Measurements from ENCODE around the gene R3HDML. TPM values are rescaled to one million over a fixed set of nuclear protein-coding genes. Genes with fewer than 3 reads are reported as not detected.
"Not testable (repeated sequence)": the region's sequence is repeated elsewhere in the genome, so short reads cannot be mapped to it uniquely, and the experiment has no call there.

R3HDML gene
- total and polyA plus RNA-seq, 2 donors = 0.05 TPM; not detected in 1

DNA sequence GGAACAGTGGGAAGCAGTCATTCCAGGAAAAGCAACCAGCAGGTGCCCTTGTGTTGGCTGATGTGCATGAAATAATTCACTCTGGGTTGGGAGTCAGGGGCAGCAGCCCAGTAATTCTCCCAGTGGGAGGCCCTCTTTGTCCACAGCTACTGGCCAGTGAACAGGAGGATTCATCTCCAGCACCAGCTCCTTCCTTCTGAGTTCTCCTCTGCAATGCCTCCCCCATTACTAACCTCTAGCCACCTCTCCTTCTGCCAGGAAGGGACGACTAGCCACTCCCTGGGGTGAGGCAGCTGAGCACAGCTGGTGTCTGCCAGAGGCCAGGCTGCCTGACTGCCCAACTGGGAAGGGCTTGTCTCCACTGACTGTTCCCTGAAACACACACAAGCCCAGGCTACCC lies 12.5 kb upstream of the R3HDML start:
- H3K27ac ChIP-seq (ENCODE audit: low read depth in 1 of 2, low read length in 1 of 2) = no peak overlapping the region
- no peak for DNase-seq (ENCODE audit: low read depth in 6 of 9, low spot score in 9 of 9)
- no peaks in the 10 kb centered on the region for H3K36me3 ChIP-seq (ENCODE audit: control insufficient read depth in 2 of 2, insufficient read depth in 2 of 2, low read length in 1 of 2)
- peaks cover 0 to 22% of the 10 kb centered on the region in 2 donors for H3K27me3 ChIP-seq (ENCODE audit: control insufficient read depth in 2 of 2, insufficient read depth in 1 of 2, low read length in 1 of 2)
- no peak overlapping the region for H3K4me3 ChIP-seq (ENCODE audit: low read length in 2 of 2)
- H3K4me1 ChIP-seq (ENCODE audit: control insufficient read depth in 2 of 2, insufficient read depth in 2 of 2, low read length in 2 of 2) = peaks cover 5 to 10% of the 10 kb centered on the region in 2 donors
- no peaks in the 10 kb centered on the region for H3K9me3 ChIP-seq (ENCODE audit: control insufficient read depth in 2 of 2, insufficient read depth in 1 of 2, low read length in 1 of 2)
- WGBS = 65% methylated on average over 1 of the region's 1 CpG

DNA sequence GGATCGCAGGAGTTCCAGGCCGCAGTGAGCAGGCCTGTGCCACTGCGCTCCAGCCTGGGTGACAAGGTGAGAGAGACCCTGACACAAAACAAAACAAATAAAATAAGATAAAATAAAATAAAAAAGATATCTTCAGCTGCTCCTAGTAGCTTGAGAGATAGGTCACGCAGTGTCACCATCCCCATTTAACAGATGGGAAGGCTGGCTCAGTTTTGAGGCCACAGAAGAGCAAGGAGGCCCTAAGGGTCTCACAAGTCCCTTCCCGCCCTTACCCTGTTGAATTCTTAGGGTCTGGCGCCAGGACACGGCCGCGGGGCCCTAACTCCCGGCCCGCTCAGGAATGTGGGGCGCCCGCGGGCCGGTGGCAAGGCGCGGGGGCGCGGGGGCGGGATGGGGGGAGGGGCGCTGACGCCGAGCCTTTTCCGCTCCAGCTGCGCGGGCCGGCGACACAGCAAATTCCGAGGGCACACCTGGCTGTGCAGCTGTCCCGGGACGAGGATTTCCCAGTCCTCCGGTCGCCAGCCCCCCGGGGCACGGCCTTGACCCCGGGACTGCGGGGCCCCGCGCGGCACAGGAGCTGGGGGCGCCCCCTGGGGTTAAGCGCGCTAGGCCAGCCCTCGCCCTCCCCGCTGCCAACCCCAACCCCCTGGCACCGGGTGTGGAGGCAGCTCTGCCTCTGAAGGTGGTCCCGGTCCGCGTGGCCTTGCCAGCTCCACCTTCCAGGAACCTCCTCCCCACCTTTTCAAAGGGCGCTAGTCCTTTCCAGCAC lies 10.3 kb upstream of the R3HDML start:
- no peak overlapping the region for H3K27ac ChIP-seq (ENCODE audit: low read depth in 1 of 2, low read length in 1 of 2)
- H3K36me3 ChIP-seq (ENCODE audit: control insufficient read depth in 2 of 2, insufficient read depth in 2 of 2, low read length in 1 of 2) = no peaks in the 10 kb centered on the region
- peaks cover 0 to 22% of the 10 kb centered on the region in 2 donors for H3K27me3 ChIP-seq (ENCODE audit: control insufficient read depth in 2 of 2, insufficient read depth in 1 of 2, low read length in 1 of 2)
- no peaks in the 10 kb centered on the region for H3K9me3 ChIP-seq (ENCODE audit: control insufficient read depth in 2 of 2, insufficient read depth in 1 of 2, low read length in 1 of 2)
- DNase-seq (ENCODE audit: low read depth in 6 of 9, low spot score in 9 of 9) = peak in 4 of 9 donors; percentile 11 to 51 (median 26)
- H3K4me1 ChIP-seq (ENCODE audit: control insufficient read depth in 2 of 2, insufficient read depth in 2 of 2, low read length in 2 of 2) = peaks cover 5 to 10% of the 10 kb centered on the region in 2 donors
- WGBS = 14% methylated on average over 50 of the region's 50 CpGs
- H3K4me3 ChIP-seq (ENCODE audit: low read length in 2 of 2) = peak overlapping the region in 1 of 2 donors; percentile 38

DNA sequence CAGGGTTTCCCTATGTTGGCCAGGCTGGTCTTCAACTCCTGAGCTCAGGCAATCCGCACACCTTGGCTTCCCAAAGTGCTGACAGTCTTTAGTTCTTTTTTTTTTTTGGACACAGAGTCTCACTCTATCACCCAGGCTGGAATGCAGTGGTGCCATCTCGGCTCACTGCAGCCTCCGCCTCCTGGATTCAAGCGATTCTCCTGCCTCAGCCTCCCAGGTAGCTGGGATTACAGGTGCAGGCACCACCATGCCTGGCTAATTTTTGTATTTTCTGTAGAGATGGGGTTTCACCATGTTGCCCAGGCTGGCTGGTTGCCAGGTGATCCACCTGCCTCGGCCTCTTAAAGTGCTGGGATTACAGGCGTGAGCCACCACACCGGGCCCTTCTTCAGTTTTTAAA lies 9.1 kb upstream of the R3HDML start:
- not testable (repeated sequence) for H3K36me3 ChIP-seq (ENCODE audit: control insufficient read depth in 2 of 2, insufficient read depth in 2 of 2, low read length in 1 of 2); H3K9me3 ChIP-seq (ENCODE audit: control insufficient read depth in 2 of 2, insufficient read depth in 1 of 2, low read length in 1 of 2); DNase-seq (ENCODE audit: low read depth in 6 of 9, low spot score in 9 of 9); H3K27ac ChIP-seq (ENCODE audit: low read depth in 1 of 2, low read length in 1 of 2); H3K4me3 ChIP-seq (ENCODE audit: low read length in 2 of 2)
- WGBS = 96% methylated on average over 7 of the region's 7 CpGs
- peaks cover 5 to 10% of the 10 kb centered on the region in 2 donors for H3K4me1 ChIP-seq (ENCODE audit: control insufficient read depth in 2 of 2, insufficient read depth in 2 of 2, low read length in 2 of 2)
- H3K27me3 ChIP-seq (ENCODE audit: control insufficient read depth in 2 of 2, insufficient read depth in 1 of 2, low read length in 1 of 2) = peaks cover 0 to 22% of the 10 kb centered on the region in 2 donors

DNA sequence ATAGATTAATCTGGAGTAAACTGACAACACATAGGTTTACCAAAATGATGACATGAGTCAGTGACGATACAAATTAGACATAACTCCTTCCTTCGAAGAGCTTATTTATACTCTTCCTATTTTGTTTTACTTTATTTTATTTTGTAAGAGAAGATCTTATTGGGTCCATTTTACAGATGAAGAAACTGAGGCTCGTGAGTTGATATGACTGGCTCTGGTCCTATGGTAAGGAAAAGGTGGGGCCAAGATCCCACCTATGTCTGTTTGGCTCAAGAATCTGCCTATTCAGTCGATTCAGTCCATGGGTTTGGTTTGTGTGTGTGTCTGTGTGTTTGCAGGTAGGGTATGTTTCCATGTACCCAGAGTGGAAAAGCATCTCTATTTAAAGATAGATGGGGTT lies 8.4 kb upstream of the R3HDML start:
- Histone ChIP-seq H3K27me3 (ENCODE audit: control insufficient read depth in 2 of 2, insufficient read depth in 1 of 2, low read length in 1 of 2) (peaks cover 0 to 22% of the 10 kb centered on the region in 2 donors), H3K36me3 (ENCODE audit: control insufficient read depth in 2 of 2, insufficient read depth in 2 of 2, low read length in 1 of 2) (no peaks in the 10 kb centered on the region), H3K27ac (ENCODE audit: low read depth in 1 of 2, low read length in 1 of 2) (no peak overlapping the region), H3K9me3 (ENCODE audit: control insufficient read depth in 2 of 2, insufficient read depth in 1 of 2, low read length in 1 of 2) (no peaks in the 10 kb centered on the region), H3K4me1 (ENCODE audit: control insufficient read depth in 2 of 2, insufficient read depth in 2 of 2, low read length in 2 of 2) (peaks cover 5 to 10% of the 10 kb centered on the region in 2 donors), H3K4me3 (ENCODE audit: low read length in 2 of 2) (no peak overlapping the region)
- DNase-seq (ENCODE audit: low read depth in 6 of 9, low spot score in 9 of 9) = no peak
- 94% methylated on average over 4 of the region's 4 CpGs for WGBS

DNA sequence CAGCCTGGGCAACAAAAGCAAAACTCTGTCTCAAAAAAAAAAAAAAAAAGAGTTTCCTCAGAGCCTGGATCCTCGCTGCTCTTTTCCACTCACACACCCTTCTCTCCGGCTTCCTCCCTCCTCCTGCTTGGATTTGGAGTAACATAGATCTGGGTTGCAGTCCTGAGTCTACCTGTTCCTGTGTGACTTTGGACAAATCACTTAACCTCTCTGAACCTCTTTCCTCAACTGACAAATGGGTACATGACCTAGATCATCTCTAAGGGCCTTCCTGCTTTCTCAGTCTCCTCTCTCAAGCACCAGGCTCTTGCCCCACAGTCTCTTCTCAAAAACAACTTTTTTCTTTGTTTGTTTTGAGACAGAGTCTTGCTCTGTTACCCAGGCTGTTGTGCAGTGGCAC lies 5.6 kb upstream of the R3HDML start:
- 98% methylated on average over 2 of the region's 2 CpGs for WGBS
- Histone ChIP-seq H3K36me3 (ENCODE audit: control insufficient read depth in 2 of 2, insufficient read depth in 2 of 2, low read length in 1 of 2) (no peaks in the 10 kb centered on the region), H3K27me3 (ENCODE audit: control insufficient read depth in 2 of 2, insufficient read depth in 1 of 2, low read length in 1 of 2) (peaks cover 0 to 26% of the 10 kb centered on the region in 2 donors), H3K9me3 (ENCODE audit: control insufficient read depth in 2 of 2, insufficient read depth in 1 of 2, low read length in 1 of 2) (no peaks in the 10 kb centered on the region), H3K4me1 (ENCODE audit: control insufficient read depth in 2 of 2, insufficient read depth in 2 of 2, low read length in 2 of 2) (peaks cover 5 to 10% of the 10 kb centered on the region in 2 donors), H3K4me3 (ENCODE audit: low read length in 2 of 2) (no peak overlapping the region), H3K27ac (ENCODE audit: low read depth in 1 of 2, low read length in 1 of 2) (no peak overlapping the region)
- no peak for DNase-seq (ENCODE audit: low read depth in 6 of 9, low spot score in 9 of 9)

DNA sequence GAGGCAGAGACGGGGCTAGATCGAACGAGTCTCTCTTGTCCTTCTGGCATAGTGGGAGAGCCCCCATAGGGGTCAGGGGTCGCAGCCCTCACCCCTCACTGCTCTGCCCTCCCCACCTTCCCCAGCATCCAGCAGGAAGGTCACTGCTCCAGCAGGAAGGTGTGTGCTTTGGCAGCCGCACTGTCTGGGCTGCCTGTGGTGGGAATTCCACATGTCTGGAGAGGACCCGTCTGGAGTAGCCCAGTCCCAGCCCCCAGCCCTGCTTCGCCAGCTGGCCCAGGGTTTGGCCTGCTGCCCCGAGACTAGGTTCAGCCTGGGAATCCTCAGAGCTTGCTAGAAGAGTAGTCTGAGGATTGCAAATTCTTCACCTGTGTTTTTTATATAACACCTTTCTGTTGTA lies 2.5 kb upstream of the R3HDML start:
- H3K36me3 ChIP-seq (ENCODE audit: control insufficient read depth in 2 of 2, insufficient read depth in 2 of 2, low read length in 1 of 2) = no peaks in the 10 kb centered on the region
- DNase-seq (ENCODE audit: low read depth in 6 of 9, low spot score in 9 of 9) = no peak
- H3K27me3 ChIP-seq (ENCODE audit: control insufficient read depth in 2 of 2, insufficient read depth in 1 of 2, low read length in 1 of 2) = peaks cover 0 to 27% of the 10 kb centered on the region in 2 donors
- no peaks in the 10 kb centered on the region for H3K9me3 ChIP-seq (ENCODE audit: control insufficient read depth in 2 of 2, insufficient read depth in 1 of 2, low read length in 1 of 2)
- no peak overlapping the region for H3K4me3 ChIP-seq (ENCODE audit: low read length in 2 of 2)
- no peaks in the 10 kb centered on the region for H3K4me1 ChIP-seq (ENCODE audit: control insufficient read depth in 2 of 2, insufficient read depth in 2 of 2, low read length in 2 of 2)
- 75% methylated on average over 8 of the region's 8 CpGs for WGBS
- no peak overlapping the region for H3K27ac ChIP-seq (ENCODE audit: low read depth in 1 of 2, low read length in 1 of 2)

DNA sequence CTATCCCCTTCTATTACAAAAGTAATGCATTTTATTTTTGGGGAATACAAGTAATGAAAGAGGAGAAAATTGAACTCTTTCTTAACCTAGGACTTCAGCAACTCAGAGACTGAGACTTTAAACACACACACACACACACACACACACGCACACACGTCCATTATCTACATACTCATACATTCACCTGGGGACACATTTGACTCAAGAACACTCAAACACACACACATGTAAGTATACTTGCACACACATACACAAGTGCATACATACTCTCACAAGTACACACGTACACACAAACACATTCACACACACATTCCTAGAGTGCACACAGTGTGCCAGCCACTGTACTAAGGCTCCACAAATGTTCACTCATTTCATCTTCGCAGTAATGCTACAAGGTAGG lies 2.1 kb upstream of the R3HDML start:
- no peak overlapping the region for H3K27ac ChIP-seq (ENCODE audit: low read depth in 1 of 2, low read length in 1 of 2)
- no peaks in the 10 kb centered on the region for H3K36me3 ChIP-seq (ENCODE audit: control insufficient read depth in 2 of 2, insufficient read depth in 2 of 2, low read length in 1 of 2)
- H3K27me3 ChIP-seq (ENCODE audit: control insufficient read depth in 2 of 2, insufficient read depth in 1 of 2, low read length in 1 of 2) = peaks cover 0 to 27% of the 10 kb centered on the region in 2 donors
- H3K4me3 ChIP-seq (ENCODE audit: low read length in 2 of 2) = no peak overlapping the region
- no peak for DNase-seq (ENCODE audit: low read depth in 6 of 9, low spot score in 9 of 9)
- H3K9me3 ChIP-seq (ENCODE audit: control insufficient read depth in 2 of 2, insufficient read depth in 1 of 2, low read length in 1 of 2) = no peaks in the 10 kb centered on the region
- no peaks in the 10 kb centered on the region for H3K4me1 ChIP-seq (ENCODE audit: control insufficient read depth in 2 of 2, insufficient read depth in 2 of 2, low read length in 2 of 2)
- 91% methylated on average over 4 of the region's 4 CpGs for WGBS

DNA sequence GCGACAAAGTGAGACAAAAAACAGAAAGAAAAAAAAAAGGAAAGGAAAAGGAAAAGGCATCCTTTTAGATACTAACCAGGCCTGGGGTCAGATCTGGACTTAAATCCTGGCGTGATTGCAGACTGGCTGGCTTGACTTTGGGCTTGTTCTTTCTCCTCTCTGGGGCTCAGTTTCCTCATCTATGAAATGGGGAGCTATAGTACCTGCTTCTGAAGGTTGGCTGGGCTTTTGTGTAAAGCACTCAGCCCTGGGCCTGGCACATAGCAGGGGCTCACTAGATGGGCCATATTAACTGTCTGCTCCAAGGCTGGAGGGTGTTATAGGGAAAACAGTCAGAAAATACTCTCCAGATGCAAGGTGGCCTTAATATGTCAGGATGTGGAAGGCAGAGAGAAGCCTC lies 1.2 kb upstream of the R3HDML start:
- Histone ChIP-seq H3K4me3 (ENCODE audit: low read length in 2 of 2) (no peak overlapping the region), H3K27me3 (ENCODE audit: control insufficient read depth in 2 of 2, insufficient read depth in 1 of 2, low read length in 1 of 2) (peaks cover 0 to 27% of the 10 kb centered on the region in 2 donors), H3K36me3 (ENCODE audit: control insufficient read depth in 2 of 2, insufficient read depth in 2 of 2, low read length in 1 of 2) (no peaks in the 10 kb centered on the region), H3K9me3 (ENCODE audit: control insufficient read depth in 2 of 2, insufficient read depth in 1 of 2, low read length in 1 of 2) (no peaks in the 10 kb centered on the region), H3K27ac (ENCODE audit: low read depth in 1 of 2, low read length in 1 of 2) (no peak overlapping the region), H3K4me1 (ENCODE audit: control insufficient read depth in 2 of 2, insufficient read depth in 2 of 2, low read length in 2 of 2) (no peaks in the 10 kb centered on the region)
- WGBS = 94% methylated on average over 2 of the region's 2 CpGs
- DNase-seq (ENCODE audit: low read depth in 6 of 9, low spot score in 9 of 9) = no peak

DNA sequence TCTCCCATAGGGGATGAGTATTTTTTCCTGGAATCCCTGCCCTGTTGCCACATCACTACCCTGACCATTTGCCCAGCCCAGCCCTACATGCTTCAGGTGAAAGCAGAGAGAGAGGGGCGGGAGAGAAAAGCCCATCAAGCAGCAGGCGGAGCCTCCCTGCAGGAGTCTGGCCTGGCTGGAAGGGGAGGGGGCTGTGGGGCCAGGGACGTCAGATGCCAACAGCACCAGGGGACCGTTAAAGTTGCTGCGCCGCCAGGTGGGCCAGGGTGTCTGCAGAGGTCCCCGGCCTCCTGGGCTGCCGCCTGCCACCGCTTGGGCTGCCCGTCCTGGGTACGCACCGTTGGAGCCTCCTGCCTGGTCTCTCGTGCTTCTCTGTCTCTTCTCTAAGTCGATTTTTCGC lies 757 bp upstream of the R3HDML start:
- H3K4me3 ChIP-seq (ENCODE audit: low read length in 2 of 2) = no peak overlapping the region
- no peak overlapping the region for H3K27ac ChIP-seq (ENCODE audit: low read depth in 1 of 2, low read length in 1 of 2)
- no peaks in the 10 kb centered on the region for H3K36me3 ChIP-seq (ENCODE audit: control insufficient read depth in 2 of 2, insufficient read depth in 2 of 2, low read length in 1 of 2)
- 38% methylated on average over 15 of the region's 15 CpGs for WGBS
- H3K27me3 ChIP-seq (ENCODE audit: control insufficient read depth in 2 of 2, insufficient read depth in 1 of 2, low read length in 1 of 2) = peaks cover 0 to 27% of the 10 kb centered on the region in 2 donors
- H3K9me3 ChIP-seq (ENCODE audit: control insufficient read depth in 2 of 2, insufficient read depth in 1 of 2, low read length in 1 of 2) = no peaks in the 10 kb centered on the region
- DNase-seq (ENCODE audit: low read depth in 6 of 9, low spot score in 9 of 9) = no peak
- H3K4me1 ChIP-seq (ENCODE audit: control insufficient read depth in 2 of 2, insufficient read depth in 2 of 2, low read length in 2 of 2) = no peaks in the 10 kb centered on the region
